ENCODE results near the gene SLC36A4.
A peak's percentile ranks its signal among the peaks of the same experiment; 100 is the strongest.
"Not testable (repeated sequence)": the region's sequence is repeated elsewhere in the genome, so short reads cannot be mapped to it uniquely, and the experiment has no call there.

Gene SLC36A4

DNA sequence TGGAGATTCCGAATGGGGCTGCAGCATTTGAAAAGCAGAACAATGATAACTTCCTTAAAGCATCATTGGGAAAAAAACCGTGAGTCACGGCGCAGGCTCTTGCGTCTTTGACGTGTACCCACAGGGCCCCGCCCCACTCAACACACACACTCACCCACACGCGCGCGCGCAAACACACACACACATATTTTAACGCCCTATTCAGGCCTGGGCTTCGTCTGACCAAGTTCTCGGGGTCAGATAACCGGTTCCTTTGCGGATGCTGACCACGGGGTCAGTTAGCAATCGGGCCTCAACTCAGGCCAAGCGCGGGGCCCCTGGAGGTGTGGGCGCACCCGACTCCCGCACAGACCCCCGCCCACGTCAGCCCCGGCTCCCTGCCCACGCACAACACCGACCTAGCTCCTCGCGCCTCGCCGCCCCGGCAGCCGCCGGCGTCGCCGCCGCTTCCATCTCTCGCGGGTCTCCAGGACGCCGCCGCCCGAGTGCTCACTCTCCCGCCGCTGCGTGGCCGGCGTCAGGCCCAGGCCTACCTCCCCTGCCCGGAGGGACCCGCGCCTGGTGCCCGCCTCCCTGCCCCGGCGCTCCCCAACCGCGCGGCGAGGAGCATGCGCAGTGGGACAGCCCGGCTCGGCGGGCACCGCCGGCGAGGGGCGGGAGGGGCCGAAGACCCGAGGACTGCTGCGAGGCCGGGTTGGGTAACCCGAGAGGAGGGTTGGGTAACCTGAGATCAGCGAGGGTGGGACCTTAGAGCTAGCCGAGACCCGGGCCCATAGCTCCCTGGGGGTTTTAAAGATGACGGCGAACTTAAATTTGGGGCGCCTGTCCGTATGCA lies at the start of gene SLC36A4:
SLC36A4 (minus strand) TSS at position 612 of the 835 bp plus-strand sequence; CDS start at position 453, 159 bp downstream.
- peak; percentile 85 to 93 for DNase-seq

DNA sequence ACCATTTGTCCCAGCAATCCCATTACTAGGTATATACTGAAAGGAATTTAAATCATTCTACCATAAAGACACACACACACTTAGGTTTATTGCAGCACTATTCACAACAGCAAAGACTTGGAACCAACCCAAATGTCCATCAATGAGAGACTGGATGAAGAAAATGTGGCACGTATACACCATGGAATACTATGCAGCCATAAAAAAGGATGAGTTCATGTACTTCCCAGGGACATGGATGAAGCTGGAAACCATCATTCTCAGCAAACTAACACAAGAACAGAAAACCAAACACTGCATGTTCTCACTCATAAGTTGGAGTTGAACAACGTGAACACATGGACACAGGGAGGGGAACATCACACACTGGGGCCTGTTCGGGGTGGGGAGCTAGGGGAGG lies 49.0 kb upstream of the SLC36A4 start:
- not testable (repeated sequence) for DNase-seq

DNA sequence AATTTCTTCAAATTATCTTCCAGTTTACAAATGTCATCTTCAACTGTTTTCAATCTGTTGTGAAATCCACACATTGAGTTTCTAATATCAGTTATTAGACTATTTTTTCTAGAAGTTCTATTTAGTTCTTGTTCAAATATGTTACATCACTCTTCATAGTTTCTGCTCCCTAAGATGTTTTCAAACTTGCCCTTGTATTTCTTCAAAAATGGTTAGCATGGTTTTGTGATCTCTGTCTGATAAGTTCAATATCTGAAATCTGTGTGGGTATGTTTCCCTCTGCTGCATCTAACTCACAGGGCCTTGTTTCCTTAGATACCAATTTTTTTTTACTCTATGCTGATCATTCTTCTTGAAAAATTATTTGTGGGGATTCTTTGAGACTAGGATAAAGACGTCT lies 46.2 kb upstream of the SLC36A4 start:
- no peak for DNase-seq

DNA sequence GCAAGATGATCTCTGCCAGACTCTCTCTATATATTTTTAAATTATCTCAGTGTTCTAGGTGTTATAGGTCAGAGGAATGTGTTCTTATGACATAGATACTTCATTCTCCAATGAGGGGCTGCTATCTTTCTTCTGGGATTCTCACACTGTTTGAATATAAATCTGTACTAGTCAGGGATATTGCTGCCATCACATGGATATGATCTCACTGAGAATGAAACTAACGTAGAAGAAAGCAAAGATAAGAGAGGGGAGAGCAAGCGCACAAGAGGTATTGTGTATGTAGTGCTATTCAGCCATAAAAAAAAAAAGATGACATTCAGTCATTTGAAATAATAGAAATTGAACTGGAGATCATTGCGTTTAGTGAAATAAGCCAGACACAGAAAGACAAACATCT lies 42.2 kb upstream of the SLC36A4 start:
- no peak for DNase-seq

DNA sequence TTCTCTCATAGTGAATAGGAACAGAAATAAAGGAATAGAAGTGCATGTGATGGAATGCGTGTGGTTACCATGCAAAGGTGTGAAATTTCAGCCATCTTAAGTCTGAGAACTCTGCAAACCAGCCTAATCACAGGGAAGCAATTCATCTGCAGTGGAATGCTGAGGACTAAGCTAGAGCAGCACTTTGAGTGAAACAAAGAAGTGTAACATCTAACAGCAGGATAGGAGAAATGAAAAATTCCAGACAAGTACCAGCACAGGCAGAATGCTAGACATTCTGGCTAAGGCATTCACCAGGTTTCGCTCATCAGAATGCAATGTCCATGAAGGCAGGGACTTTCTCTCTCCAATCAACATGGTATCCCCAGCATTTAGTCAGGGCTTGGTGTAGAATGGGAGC lies 41.2 kb upstream of the SLC36A4 start:
- no peak for DNase-seq

DNA sequence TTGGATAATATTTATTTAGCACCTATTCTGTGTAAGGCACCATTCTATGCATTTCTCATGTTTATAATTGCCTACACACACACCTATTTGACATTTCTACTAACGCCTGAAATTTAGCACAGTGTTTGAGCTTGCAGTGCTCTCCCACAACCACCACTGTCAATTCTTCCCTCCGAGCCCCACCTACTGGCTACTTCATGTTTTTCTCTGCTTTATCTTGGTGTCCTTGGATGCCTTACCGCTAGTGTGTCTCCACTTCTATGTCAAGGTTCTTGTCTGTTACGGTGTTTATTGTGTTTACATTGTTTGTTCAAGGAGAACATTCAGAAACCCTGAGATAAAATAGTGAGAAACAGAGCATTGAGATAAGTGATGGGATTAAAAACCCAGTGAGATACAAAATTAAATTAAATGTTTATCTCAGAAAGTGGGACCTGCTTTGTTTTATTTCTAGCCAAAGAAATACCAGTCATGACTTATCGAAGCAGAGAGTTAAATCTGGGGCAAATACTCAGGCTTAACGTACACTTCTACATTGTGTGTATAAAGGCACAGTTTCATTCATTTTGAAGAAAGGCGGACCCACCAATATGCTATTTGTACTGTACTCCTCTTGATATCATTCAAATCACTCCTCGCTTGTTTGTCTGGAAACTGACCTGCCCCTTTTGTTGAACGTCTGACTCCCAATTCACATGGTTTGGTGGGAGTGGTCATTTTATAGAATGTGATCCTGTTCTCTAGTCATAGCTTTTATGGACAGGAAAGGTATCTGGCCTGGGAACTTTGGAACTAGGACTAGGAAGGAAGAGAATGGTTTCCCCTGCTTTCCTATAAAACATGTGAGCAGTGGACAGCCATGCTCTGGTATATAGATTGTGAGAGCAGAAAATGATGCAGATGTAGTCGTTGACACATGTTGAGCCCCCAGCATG lies 39.2 kb upstream of the SLC36A4 start:
- peak; percentile 10 to 53 for DNase-seq

DNA sequence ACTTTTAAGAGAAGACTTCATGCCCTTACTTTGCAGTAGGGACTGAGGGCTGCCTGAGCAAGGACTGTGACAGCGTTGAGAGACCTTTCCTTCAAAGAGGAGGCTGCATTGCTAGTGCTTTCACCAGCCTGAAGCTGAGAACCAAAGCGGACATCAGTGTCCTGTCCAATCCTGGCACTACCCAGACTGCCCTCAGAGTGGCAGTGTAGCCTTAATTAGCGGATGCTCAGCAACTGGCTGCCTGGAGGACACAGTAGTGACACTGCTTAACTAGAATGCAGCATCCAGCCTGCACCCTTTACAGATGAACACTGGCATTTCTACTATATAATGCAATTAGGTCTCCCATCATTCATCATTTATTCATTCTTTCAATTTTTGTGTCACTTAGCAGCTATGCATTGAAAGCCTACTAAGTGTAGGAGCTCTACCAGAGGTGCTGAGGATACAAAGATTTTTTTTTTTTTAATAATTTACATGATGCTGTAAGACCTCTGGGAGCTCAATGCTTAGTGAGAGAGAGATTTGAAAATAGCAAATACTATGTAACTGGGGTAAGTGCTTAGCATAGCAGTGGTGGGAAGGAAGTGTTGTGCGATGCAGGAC lies 36.9 kb upstream of the SLC36A4 start:
- peak; percentile 53 to 81 for DNase-seq

DNA sequence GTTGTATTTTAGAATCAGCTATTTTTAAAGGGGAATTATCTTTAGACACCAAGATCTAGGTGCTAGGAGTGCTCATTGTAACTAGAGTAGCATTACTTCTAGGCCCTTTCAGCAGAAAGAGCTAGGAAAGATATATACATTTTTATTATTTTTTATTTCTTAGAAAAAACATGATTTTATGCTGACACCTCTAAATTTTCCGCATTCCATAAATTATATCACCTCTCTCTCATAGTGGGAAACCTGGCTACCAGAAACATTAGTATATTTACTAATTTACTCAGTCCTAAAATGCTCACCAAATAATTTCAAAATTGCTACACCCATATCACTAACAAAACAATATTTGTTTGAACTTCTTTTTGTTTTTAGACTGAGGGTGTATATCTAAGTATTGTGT lies 32.1 kb upstream of the SLC36A4 start:
- no peak for DNase-seq

DNA sequence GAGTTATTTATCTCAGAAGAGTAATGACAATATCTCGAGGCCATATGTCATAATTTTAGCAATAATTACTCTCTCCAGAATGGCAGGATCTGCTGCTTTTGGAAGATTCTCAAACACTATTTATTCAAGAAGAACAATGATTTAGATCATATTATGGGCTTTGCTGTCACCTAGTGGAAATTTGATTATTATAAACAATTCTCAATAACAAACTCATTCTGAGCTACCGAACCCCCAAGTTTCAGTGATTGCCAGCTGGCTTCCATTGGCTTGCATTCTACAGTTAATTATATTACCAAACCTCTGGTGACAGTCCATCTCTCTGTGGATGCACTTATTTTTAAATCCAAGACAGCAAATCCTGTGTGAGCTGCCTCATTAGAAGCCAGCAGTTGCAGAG lies 27.9 kb upstream of the SLC36A4 start:
- peak; percentile 38 to 81 for DNase-seq

DNA sequence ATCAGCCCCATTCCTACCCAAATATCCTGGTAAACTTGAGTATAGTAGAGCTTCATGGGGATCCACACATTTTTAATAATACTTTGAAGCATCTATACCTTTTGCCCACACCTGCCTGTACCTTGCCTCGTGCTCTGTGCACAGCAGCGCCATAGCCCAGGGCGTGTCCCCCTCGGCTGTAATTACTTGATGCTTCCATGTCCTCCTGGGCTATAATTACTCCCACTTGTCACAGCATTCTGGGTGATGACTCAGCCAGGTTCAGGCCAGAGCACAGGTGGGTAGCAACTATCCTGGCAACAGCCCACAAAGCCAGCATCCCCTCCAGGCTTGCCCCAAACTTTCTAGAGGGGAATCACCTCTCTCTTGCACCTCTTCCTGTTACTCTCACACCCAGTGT lies 23.7 kb upstream of the SLC36A4 start:
- DNase-seq, result no peak

DNA sequence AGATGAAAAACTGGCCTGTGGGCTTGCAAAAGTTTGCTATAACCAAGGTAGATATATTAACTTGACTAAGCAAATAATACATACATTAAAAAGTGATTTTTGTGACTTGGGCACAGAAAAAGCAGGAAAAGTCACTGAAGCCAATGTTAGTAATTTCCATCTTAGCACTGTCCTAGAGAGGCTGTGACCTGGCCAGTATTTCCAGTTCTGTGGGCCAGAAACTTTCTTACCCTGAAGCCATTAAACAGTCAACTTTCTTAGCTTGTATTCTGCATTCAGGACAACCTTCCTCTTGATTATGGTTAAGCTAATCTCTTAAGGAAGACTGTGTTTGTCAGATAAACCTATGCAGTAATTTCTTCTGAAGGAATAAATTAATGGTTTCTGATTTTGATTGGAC lies 22.3 kb upstream of the SLC36A4 start:
- DNase-seq, result no peak

DNA sequence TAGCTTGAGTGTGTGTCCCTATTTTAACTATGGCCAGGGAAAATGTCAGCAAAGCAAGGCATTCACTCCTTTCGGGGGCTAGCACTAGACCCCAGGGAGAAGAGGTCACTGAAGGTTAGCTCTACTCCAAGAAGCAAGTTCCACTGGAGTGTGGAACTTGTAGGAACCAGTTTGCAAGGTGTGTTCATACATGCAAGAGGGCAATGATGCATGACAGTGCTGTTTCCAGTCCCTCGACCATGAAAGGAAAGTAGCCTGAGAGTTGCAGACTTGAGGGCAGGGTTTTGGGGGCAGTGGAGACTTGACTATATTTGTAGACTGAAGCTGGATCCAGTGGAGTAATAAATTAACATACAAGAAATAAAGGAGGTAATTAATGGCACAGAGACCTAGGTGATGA lies 21.6 kb upstream of the SLC36A4 start:
- DNase-seq, result no peak

DNA sequence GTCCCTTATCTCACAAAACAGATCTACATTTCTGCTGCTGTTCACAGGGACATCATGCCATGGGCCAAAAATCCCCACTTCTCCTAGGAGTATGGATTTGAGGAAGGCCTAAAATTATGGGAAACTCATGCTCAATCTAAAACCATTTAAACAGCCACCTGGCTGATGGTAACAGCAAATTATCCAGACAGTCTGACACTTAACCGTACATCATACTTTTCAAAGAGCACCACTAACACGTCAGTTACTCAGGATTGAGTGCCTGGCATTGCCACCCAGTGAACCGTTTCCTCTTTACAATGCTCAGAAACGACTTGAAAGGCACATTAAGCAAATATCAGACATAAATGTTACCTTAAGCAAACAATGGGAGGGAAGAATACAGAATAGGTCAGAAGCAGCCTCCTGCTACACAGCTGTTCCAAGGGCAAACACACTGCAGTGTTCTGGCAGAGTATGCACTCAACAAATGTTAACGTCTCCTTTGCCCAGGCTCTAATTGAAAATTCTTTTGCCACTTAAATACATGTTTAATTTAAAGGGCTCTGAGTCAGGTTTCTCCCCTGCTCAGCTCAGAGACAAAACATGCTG lies 18.8 kb upstream of the SLC36A4 start:
- peak; percentile 6 to 12 for DNase-seq

DNA sequence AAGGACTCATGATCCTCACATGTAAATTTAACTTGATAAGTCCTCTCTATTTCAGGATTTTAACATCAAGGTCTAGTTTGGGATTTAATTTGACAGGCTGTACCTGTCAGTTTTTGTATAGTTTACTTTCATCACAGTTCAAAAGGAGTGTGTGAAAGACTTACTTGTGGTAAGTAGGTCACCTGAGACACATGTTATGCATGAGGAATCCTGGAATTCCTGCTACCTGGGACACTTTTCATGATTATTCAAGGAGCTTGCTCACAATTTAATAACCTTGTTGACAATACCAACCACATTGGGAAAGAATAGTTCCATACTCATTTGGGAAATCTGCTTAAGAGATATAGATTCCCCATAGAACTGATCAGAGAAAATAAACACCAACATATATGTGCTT lies 15.8 kb upstream of the SLC36A4 start:
- no peak for DNase-seq

DNA sequence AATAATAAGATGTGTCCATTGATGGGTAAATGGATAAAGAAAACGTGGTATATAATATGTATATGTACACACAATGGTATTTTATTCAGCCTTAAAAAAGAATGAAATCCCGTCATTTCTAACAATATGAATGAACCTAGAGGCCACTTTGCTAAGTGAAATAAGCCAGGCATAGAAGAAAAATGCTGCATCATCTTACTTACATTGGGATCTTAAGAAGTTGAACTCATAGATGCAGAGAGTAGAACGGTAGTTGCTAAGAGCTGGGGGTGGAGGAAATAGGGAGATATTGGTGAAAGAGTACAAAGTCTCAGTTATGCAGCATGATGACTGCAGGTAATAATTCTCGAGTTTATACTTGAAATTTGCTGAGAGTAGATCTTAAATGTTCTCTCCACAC lies 14.3 kb upstream of the SLC36A4 start:
- DNase-seq, result no peak

DNA sequence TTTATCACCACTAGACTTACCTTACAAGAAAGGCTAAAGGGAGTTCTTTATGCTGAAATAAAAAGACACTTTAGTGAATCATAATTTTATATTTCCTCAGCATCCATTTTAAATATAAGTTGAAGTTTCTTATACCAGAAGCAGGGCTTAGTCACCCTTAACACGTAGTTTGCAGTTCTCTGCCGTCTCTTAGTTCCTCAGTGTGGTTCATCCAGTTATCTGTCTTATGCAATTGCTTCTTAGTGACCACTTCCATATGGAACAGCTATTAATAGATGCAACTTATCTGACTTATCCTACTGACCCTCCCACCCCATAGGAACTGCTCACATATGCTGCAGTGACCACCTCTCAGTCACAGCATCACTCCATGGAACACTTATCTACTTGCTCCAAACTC lies 11.7 kb upstream of the SLC36A4 start:
- DNase-seq, result no peak

DNA sequence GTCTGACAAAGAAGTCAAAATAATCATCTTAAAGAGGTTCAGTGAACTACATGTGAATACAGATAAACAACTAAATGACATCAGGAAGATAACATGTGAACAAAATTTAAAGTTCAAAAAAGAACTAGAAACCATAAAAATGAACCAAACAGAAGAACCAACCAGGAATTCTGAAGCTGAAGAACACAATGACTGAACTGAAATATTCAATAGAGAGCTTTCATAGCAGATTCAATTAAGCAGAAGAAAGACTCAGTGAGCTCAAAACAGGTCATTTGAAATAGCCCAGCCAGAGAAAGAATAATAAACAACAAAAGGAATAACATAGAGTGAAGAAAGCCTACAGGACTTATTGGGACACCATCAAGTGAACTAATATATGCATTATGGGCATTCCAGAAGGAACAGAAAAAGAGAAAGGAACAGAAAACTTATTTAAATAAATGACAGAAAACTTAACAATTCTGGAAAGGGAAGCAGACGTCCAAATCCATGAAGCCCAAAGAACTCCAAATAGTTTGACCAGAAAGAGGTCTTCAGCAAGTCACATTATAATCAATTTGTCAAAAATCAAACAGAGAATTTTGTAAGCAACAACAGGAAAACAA lies 11.0 kb upstream of the SLC36A4 start:
- no peak for DNase-seq

DNA sequence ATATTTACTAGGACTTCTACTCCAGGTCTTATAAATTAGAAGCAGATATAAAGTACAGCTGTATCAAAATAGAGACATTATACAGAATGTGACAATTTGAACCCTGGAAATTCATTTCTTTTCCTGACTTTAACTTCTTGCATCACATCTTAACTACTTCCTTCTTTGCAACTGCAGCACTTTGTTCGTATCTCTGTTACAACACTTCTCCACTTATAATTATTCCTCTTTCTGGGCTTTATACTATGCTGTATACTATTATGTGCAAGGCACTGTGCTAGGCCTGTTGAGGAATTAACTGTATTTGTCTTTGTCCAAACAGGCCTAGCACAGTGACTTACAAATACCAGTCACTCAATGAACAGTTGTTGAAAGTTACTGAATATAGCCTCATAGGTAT lies 1.8 kb upstream of the SLC36A4 start:
- DNase-seq, result no peak

DNA sequence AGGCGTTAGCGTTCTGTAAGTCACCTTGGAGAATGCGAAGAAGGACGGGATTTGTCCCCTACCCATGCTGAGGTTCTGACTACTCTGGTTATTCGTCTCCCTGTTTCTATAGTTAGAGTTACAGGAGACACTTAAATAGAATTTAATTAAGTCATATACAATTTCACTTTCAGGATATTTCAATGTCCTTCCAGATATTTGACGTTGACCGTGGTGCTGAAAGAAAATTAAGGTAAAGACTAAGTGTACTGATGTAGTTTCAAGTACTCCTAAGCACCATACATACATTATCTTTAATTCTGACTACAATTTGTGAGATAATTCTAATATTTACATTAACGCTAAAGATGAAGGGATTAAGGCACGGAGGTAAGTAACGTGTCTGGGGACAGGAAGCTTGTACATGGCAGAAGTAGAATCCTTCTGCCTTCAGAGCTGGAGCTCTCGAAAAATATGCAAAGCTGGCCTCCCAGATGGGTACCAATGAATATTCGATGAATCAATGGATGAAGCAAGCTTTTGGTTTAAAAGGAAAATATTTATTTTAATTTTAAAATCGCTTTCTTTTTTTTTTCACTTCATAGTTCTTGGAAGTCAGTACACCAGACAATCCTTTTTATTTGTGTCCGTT lies 539 bp upstream of the SLC36A4 start:
- DNase-seq, result no peak

DNA sequence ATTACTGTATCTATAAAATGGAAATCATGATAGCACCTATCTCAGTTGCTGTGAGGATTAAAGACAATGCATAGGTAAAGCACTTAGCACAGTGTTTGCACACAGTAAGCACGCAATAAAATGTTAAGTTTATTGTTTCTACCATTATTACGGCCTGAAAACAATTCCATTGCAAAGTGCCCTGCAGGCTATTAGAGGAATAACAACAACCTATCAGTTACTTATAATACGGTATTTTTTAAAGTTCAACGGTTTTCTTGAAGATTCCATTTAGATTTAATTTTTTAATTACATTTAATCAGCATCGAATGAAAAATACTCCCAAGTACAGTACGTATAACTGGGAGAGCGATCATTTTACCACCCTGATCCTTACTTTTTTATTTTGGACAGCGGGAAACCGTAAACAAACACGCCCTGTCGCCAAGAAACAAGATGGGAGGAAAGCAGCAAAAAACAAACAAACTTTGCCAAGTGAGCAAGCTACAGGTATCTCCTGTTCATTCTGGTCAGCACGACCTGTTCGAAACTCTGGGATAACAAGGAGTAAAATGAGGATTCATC lies 893 bp downstream of the SLC36A4 start:
- peak in 1 of 2 experiments; percentile 75 for DNase-seq

DNA sequence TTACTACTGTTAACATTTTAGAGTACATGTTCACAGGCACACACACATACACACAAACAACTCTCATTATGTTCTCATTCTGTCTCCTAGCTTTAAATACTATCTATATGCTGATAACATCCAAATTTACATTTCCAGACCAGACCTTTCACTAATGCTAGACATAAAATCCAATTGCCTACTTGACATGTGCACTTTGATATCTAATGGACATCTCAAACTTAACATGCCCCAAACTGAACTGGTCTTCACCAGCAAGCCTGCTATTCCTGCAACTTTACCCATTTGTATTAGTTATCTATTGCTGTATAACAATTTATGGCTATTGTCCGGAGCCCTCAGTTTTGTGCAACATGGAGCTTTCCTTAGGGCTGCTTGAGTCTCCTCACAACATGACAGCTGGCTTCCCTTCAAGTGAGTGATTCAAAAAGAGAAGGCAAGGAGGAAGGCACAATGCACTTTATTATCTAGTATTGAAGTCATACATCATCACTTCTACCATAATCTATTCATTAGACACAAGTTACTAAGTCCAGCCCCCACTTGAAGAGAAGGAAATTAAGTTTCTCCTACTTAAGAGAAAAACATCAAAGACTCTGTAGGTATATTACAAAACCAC lies 3.0 kb downstream of the SLC36A4 start:
- DNase-seq, result no peak

Data from NCI-H446 (cell line).